Endometrial microvascular endothelial cells (primary cell): ENCODE data around the gene AAR2. TPM values are rescaled to one million over a fixed set of nuclear protein-coding genes. Genes with fewer than 3 reads are reported as not detected.

Source experiments
- in situ Hi-C: cut with HindIII; loops from 2 replicates; pipeline ENCODE4 v1.10.0; 2017; ENCODE audit warnings: low sequenced_read_pairs, low pct_unique_long_range_greater_than_20kb; ENCODE audit errors: inconsistent ontology term
- total RNA-seq: library from RNA; depleted of rRNA; stranded (reverse); fragments of >200 nt; gene quantifications from one replicate; pipeline ENCODE4 v1.2.3, GENCODE V29; 2015; ENCODE audit errors: inconsistent ontology term

AAR2 gene
- total RNA-seq, 1 donor from 2014 or later, result 34.3 TPM

DNA sequence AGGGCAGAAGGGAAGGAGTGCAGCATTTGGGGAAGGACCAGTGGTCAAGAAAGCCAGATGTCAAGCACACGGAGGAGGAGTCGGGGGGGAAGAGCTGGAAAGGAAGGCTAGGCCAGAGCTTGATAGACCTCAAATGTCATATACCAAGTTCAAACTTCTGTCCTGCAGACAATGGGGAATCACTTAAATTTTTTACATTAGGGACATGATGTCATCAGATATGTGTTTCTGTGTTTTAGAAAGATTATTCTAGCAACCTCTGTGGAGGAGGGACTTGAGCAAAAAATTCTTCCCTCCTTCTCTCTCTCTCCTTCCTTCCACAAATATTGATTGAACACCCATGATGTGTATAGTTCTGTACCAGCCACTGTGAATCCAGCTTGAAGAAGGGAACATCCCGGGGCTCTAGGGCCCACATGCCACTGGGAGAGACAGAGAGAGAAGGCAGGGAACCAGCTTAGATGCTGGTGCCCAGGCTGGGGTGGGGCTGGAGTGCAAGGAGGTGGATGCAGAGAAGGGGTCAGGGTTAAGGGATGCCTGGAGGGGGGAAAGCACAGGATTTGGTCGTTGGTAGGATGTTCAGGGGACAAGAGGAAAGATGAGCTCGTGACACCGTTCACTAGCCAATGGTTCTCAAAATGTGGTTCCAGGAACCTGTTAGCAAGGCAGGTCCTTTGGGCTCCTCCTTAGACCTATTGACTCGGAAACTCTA is 19.8 kb upstream of the AAR2 start:
- in situ Hi-C loops, result no loop called here

DNA sequence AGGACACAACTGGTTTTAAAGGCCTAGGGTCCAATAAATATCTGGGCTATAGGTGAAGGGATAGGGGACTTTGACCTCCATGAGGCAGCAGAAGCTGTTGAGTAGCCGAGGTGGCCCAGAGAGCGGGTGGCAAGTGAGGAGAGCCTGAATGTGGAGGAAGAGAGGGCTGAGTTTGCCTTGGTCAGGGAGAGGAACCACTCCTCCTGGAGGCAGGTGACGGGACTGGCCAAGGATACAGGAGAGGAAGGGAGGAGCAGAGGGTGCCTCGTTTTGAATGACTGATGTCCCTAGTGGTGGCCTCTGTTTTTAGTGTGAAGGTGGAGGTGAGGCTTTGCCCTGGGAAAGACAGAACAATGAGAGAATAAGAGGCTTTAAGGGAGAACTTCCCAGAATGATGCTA is 19.1 kb upstream of the AAR2 start:
- in situ Hi-C loops, result no loop called here

DNA sequence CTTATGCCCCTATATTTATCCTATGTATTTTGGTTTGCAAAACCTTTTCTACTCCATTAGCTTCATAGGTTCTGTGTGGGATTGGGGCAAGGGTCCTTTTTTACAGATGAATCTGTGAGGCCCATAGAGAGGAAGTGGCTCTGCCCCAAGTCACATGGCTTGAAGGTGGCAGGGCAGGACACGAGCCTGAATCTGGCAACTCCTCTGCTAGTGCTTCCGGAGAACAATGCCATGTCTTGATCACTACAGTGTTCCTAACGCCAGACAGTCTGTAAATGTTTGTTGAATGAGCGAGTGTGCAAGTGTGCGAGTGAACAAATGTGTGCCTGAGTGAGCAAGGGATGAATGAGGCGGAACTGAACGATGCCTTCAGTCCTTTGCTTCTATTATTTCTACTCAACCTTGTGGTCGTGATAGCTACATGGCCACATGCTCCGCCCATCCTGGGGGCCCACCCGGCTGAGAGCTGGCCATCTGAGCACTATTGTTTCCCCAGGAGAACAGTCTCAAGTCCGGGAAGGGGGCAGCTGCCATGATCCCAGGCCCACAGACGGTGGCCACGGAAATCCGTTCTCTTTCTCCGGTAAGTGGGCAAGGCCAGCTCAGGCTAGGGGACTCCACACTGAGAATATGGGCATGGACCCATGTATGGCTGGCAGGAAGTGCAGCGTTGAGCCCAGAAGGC is 17.8 kb upstream of the AAR2 start:
- in situ Hi-C loops, result no loop called here

DNA sequence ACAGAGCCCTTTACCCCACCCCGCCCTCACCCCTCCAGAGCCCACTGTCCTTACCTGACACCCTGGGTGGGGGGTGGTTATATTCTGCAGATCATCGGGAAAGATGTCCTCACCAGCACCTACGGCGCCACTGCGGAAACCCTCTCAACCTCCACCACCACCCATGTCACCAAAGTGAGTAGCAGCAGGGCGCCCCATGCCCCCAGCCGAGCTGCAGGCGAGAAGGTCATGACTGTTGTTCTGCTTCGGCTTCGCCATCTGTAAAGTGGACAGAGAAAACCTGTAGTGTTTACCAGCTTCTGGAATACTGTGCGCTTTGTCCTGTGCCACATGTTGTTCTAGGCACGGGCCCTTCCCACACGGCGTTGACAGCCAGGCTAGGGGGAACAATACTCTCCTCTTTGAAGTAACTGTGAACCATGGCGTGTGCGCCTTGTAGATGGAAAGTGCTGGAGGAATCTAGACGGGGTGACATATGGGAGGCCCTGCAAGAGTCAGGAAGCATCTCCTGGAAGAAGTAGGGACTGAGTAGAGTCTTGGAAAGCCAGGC is 16.5 kb upstream of the AAR2 start:
- in situ Hi-C loops, result no loop called here

DNA sequence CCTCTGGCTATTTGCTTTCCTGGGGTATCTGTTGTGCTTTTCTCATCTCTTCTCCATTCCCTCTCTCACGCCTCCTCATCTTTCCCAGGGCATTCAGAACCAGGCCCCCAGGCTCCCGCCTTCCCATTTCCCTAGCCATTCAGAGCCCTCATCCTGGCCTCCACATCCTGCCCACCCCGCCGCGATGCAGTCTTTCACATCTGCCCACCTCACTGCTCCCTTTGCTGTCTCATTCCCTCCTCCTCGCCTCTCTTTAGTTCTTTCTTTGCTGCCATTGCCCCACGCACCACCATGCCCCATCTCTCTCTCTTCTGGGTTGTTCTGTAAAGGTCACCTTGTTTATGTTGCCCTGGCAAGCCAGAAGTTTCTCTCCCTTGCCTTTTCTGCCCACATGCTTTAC is 10.6 kb upstream of the AAR2 start:
- in situ Hi-C loops, result no loop called here

DNA sequence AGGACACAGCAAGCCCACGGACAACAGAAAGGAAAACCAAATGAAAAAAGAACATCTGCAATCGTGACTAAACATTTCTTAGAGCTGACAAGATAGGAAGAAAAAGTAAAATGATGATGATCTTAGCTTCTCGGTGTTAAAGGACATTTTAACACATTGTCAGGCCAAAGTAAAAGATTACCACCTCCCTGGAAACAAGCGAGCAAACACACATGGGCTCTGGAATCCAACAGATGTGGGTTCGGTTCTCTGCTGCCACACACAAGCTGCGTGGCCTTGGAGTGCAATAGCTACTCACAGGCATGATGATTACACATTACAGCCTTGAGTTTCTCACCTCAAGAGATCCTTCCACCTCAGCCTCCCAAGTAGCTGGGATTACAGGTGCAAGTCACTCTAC is 7.5 kb upstream of the AAR2 start:
- in situ Hi-C loops, result no loop called here

DNA sequence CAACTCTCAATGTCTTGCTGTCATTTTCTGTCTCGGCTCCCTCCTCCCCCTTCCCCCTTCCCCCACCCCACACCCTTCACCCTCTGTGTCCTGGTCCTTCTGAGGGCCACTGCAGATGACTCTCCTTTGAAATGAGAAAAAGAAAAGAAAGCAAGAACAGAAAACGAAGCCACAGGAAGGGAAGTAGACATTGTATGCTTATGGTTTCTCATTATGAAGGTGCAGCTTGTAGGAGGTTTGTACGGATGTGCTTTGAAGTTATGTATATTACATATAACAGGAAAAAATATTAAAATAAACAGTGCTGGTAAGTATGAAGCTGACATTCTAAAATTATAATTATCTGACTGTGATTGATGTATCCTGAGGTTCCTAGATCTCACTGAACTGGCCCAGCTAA is 6.3 kb upstream of the AAR2 start:
- in situ Hi-C loops, result no loop called here

DNA sequence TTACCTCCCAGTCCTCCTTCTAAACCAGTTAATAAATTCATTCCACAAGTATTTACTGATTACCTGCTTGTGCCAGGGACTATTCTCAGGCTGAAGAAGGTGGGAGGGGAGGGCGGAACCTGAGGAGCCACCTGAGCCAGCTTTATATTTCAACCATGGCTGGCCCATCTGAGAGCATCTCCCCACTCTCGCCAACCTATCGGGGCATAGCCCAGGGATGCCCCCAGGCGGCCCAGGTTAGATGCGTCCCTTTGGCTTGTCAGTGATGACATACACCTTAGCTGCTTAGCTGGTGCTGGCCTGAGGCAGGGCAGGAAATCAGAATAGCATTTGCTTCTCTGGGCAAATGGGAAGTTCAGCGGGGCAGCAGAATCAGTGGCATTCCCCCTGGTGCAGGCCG is 4.9 kb upstream of the AAR2 start:
- in situ Hi-C loops, result no loop called here

DNA sequence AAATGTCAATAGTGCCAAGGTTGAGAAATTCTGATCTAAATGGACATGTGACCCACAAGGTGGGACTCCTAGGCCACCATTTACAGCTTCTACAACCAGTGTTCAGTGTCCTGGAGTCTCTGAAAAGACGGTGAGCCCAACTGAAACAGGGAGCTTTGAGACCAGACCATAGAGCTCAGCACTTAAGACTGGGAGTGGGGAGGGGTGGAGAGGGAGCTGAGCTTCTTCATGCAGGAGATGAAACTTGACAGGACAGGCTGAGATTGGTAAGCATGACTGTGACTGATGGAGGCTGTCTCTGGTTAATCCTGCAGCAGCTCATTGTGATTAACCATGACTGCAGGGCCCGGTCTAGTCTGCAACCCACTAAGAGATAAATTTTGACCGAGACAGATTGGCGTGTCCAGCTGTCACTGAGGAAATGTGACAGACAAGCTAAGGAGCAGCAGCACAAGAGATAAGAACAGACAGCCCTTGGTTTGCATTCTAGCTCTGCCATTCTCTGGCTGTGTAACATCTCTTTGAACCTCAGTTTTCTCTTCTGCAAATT is 1.4 kb upstream of the AAR2 start:
- in situ Hi-C loops, result no loop called here

DNA sequence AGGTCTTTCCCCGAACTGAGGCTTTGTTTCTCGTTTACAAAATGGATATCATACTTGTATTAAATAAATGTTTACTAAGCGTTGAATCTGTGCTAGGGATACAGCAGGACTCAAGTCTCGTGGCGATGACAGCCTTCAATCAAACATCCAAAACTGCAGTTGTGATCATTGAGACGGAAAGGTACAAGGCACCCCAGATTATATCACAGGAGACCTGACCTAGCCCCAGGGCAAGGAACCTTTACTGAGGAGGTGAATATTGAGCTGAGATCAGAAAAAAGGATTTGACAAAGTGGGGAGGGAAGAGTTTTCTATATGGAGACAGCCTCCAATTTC is 476 bp downstream of the AAR2 start:
- in situ Hi-C loops, result no loop called here

DNA sequence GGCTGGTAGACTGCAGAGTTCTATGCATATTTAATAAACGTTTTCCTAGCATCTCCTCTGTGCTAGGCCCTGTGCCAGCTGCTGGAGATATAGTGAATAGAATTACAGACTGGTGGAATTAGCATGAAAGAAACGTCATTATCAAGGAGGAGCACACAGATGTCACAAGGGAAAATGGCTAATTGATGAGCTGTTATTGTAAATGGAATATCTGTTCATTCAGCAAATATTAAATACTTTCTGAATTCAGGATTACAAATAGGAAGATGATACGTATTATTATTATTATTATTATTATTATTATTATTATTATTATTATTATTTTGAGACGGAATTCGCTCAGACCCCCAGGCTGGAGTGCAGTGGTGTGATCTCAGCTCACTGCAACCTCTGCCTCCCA is 1.2 kb downstream of the AAR2 start:
- in situ Hi-C loops, result no loop called here

DNA sequence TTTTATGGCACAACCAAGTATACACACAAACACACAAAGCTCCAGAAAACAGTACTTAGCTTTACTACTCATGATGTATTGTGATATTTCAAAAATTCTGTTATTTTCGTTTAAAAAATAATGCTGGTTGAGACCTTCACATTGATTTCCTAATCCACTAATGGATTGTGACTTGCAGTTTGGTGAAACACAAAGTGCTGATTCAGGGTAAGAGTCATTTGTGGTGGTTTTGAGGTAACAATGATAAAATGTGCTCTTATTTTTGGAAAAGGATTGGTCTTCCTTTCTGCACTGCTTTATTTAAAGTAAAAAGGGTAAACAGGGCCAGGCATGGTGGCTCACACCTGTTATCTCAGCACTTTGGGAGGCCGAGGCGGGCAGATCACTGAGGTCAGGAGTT is 1.9 kb downstream of the AAR2 start:
- in situ Hi-C loops, result no loop called here

DNA sequence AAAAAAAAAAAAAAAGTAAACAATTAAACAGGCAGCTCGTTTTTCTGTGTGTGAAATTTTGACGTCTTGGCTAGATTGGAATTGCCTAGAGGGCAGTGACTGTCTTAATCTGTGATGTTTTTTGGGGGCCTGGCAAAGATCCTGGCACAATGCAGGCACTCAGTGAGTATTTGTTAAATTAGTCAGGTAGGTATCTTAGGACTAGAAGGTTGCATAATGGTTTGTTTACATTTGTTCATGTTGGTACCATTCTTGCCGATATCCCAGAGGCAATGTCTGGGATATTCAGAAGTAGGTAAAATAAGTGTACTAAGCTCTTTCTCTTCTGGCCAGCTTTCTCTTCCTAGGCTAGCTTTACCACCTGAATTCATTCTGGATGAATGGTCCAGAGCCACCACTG is 2.5 kb downstream of the AAR2 start:
- in situ Hi-C loops, result no loop called here

DNA sequence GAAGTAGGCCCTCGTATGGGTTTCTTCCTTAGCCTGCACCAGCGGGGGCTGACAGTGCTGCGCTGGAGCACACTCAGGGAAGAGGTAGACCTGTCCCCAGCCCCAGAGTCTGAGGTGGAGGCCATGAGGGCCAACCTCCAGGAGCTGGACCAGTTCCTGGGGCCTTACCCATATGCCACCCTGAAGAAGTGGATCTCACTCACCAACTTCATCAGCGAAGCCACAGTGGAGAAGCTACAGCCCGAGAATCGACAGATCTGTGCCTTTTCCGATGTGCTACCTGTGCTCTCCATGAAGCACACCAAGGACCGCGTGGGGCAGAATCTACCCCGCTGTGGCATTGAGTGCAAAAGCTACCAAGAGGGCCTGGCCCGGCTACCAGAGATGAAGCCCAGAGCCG is 3.8 kb downstream of the AAR2 start:
- in situ Hi-C loops, result no loop called here

DNA sequence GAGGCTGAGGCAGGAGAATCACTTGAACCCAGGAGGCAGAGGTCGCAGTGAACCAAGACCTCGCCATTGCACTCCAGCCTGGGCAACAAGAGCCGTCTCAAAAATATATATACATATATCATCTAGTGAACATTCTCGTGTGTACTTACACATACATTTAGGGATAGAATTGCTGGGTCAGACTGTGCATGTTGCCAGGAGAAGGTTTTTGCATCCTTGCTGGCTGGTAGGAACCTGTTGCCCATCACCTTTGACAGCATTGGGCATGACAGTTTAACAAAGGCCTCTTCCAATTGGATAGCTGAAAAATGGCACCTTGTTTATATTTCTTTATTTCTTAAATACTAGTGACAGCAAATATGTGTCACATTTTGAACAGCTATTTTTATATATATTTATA is 5.4 kb downstream of the AAR2 start:
- in situ Hi-C loops, result no loop called here

DNA sequence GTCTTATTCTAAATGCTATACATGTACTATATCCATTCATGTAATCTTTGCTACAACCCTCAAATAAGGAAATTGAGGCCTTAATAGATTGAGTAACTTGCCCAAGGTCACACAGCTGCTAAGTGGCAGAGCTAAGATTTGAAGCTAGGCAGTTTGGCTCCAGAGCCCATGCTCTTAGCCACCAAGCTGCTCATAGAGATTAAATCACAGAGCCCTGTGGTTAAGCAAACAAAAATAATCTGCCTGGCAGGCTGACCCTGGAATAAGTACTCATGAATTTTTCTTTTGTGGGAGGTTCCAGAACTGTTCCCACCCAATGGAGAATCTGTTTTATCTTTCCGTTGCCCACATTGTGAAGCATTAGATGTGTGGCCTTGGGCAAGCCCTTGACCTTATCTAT is 7.4 kb downstream of the AAR2 start:
- in situ Hi-C loops, result no loop called here

DNA sequence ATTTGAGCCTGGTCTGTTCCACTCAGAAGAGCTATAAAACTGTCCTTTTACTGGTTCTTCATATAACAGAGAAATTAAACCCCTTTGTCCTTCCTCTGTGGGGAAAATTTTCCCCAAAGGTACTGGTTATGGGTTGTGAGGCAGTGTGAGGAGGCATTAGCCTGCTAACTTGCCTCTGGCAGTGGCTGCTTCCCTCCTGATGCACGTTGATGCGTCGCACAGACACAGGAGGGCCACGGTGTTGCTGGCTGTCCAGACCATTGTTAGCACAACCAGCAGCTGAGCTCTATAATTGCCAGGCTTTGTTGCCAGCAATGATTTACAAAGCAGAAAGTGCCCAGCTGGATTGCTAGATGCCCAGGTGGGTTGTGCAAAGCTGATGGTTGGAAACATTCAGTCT is 10.1 kb downstream of the AAR2 start:
- in situ Hi-C loops, result no loop called here

DNA sequence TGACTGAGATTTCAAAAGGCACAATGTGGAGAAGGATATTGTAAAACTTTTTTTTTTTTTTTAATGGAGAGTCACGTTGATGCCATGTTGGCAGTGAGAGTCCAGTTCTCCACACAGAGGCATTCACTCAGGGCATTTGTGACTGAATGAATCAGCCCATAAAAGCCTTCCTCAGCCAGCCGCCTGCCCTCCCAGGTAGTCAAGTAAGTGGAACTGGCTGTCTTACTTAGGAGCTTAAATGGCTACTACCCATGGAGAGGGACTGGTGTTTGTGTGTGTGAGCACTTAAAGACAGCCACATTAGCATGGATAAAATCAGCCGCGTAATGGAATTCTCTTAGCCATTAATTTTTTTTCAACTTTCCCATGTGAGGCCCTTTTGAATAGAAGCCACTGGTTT is 12.6 kb downstream of the AAR2 start:
- in situ Hi-C loops, result no loop called here

DNA sequence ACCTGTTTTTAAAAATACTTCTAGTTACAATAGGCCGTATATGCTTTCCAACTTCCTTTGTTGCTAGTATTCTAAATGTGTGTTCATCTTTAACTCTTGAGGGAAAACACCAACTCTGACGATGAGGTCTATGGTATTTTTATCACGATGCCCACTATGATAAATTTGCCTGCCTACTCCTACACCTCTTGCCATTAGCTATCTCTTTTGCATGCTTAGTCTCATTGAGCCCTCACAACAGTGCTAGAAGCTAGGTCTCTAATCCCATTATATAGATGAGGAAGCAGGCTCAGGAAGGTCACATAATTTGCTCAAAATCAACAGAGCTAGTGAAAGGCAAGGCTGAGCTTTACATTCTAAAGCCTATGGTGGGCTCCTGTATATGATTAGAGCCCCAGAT is 13.2 kb downstream of the AAR2 start:
- in situ Hi-C loops, result no loop called here

DNA sequence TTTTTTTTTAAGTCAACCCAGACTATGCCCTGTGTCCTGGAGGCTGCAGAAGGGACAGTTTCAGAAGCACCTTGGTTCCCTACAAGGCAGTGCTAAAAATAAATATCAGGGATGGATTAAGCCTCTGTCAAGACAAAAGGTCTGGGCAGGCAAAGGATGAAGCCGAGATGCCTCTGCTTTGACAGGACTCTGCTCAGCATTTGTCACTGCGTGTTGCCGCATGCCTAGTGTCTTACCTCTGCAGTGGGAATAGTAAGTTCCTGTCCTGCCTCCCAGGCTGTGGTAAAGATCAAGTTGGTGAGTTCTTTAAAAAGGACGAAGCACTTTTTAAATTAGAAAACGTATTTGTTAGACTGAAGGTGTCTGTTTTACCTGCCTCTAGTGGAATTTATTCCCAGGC is 15.1 kb downstream of the AAR2 start:
- in situ Hi-C loops, result no loop called here
